B cell (primary cell): ENCODE data around the gene ADAM17.

Experiments used
- EZH2 ChIP-seq: IDR thresholded peaks from 2 replicates; pipeline ENCODE4 v1.6.1; 2012; ENCODE audit warnings: borderline replicate concordance, low read depth, mild to moderate bottlenecking, moderate library complexity, low read length; ENCODE audit not compliant: insufficient read depth, poor library complexity, severe bottlenecking
- TF ChIP-seq, protein P1 (sequence below): fragments of 200-600 bp; IDR thresholded peaks from one replicate; pipeline ENCODE4 v1.8.0; 2022; ENCODE audit warnings: antibody characterized with exemption, mild to moderate bottlenecking

DNA sequence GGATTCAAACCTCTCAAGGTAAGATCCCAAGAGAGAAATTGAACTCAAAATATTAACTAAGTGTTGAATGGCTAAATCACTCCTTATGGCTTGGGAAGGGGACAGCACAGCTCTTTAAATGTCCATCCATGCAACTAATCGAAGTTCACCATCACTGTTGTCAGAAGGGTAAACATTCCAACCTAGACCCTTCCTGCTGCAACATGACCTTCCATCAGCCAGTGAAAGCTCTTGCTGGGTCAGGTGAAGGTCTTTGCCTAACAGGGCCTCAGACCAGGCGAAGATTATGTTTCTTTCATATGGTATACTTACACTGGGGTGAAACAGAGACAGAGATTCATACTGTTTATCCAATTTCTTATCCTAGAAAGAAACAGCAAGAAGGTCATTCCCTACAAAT is 64.8 kb downstream of the ADAM17 start:
- TF ChIP-seq, protein P1, sequence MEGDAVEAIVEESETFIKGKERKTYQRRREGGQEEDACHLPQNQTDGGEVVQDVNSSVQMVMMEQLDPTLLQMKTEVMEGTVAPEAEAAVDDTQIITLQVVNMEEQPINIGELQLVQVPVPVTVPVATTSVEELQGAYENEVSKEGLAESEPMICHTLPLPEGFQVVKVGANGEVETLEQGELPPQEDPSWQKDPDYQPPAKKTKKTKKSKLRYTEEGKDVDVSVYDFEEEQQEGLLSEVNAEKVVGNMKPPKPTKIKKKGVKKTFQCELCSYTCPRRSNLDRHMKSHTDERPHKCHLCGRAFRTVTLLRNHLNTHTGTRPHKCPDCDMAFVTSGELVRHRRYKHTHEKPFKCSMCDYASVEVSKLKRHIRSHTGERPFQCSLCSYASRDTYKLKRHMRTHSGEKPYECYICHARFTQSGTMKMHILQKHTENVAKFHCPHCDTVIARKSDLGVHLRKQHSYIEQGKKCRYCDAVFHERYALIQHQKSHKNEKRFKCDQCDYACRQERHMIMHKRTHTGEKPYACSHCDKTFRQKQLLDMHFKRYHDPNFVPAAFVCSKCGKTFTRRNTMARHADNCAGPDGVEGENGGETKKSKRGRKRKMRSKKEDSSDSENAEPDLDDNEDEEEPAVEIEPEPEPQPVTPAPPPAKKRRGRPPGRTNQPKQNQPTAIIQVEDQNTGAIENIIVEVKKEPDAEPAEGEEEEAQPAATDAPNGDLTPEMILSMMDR, result no peak
- no peak for TF ChIP-seq EZH2
